H9 (cell line): ENCODE data around the gene DOK5. TPM values are rescaled to one million over a fixed set of nuclear protein-coding genes. Genes with fewer than 3 reads are reported as not detected.

Experiments used
- DNase-seq: peaks from one replicate; pipeline ENCODE4 v3.0.0-alpha.2; 2017
- H2AFZ ChIP-seq: one replicate; pipeline ENCODE4 v1.6.1; 2013; ENCODE audit warnings: mild to moderate bottlenecking, low read length, control low read depth, moderate library complexity
- H2AK5ac ChIP-seq: 2 replicates; pipeline ENCODE4 v1.6.1; 2013; ENCODE audit warnings: low read length, control low read depth, mixed read lengths; ENCODE audit not compliant: insufficient read length
- H2BK120ac ChIP-seq: one replicate; pipeline ENCODE4 v1.6.1; 2013; ENCODE audit warnings: low read depth, mild to moderate bottlenecking, low read length, control low read depth, inconsistent platforms; ENCODE audit not compliant: poor library complexity, severe bottlenecking
- H2BK12ac ChIP-seq: 2 replicates; pipeline ENCODE4 v1.6.1; 2013; ENCODE audit warnings: low read length, control low read depth, mixed read lengths, low read depth; ENCODE audit not compliant: insufficient read length
- H2BK15ac ChIP-seq: 2 replicates; pipeline ENCODE4 v1.6.1; 2013; ENCODE audit warnings: low read depth, low read length, control low read depth
- H2BK20ac ChIP-seq: one replicate; pipeline ENCODE4 v1.6.1; 2013; ENCODE audit warnings: low read depth, mild to moderate bottlenecking, low read length, control low read depth, inconsistent platforms; ENCODE audit not compliant: poor library complexity, severe bottlenecking
- H2BK5ac ChIP-seq: 2 replicates; pipeline ENCODE4 v1.6.1; 2013; ENCODE audit warnings: low read length, control low read depth, mixed read lengths; ENCODE audit not compliant: insufficient read length
- H3K14ac ChIP-seq: 2 replicates; pipeline ENCODE4 v1.6.1; 2013; ENCODE audit warnings: low read length, control low read depth; ENCODE audit not compliant: insufficient read depth
- H3K18ac ChIP-seq: 2 replicates; pipeline ENCODE4 v1.6.1; 2013; ENCODE audit warnings: low read depth, mild to moderate bottlenecking, mixed read lengths, low read length, control low read depth; ENCODE audit not compliant: insufficient read length
- H3K23ac ChIP-seq: 2 replicates; pipeline ENCODE4 v1.6.1; 2013; ENCODE audit warnings: low read length, control low read depth, mixed read lengths, low read depth; ENCODE audit not compliant: insufficient read length
- H3K23me2 ChIP-seq: 2 replicates; pipeline ENCODE4 v1.6.1; 2013; ENCODE audit warnings: low read depth, mild to moderate bottlenecking, mixed read lengths, low read length, control low read depth; ENCODE audit not compliant: insufficient read length, poor library complexity, severe bottlenecking
- H3K27ac ChIP-seq: 2 replicates; pipeline ENCODE4 v1.5.1; 2013; ENCODE audit warnings: low read length, control low read depth, mixed read lengths, low read depth; ENCODE audit not compliant: insufficient read length
- H3K27me3 ChIP-seq: 2 replicates; pipeline ENCODE4 v1.6.1; 2013; ENCODE audit warnings: low read length, control low read depth, inconsistent platforms; ENCODE audit not compliant: insufficient read depth
- H3K4ac ChIP-seq: 2 replicates; pipeline ENCODE4 v1.6.1; 2013; ENCODE audit warnings: low read depth, mild to moderate bottlenecking, control low read depth, inconsistent platforms, low read length, moderate library complexity
- H3K4me1 ChIP-seq: 2 replicates; pipeline ENCODE4 v1.6.1; 2013; ENCODE audit warnings: low read length, control low read depth, inconsistent platforms; ENCODE audit not compliant: insufficient read depth
- H3K4me2 ChIP-seq: 2 replicates; pipeline ENCODE4 v1.6.1; 2013; ENCODE audit warnings: low read length, control low read depth, mixed read lengths; ENCODE audit not compliant: insufficient read length, insufficient read depth
- H3K56ac ChIP-seq: 2 replicates; pipeline ENCODE4 v1.6.1; 2013; ENCODE audit warnings: low read depth, mild to moderate bottlenecking, mixed read lengths, low read length, control low read depth; ENCODE audit not compliant: insufficient read length
- H3K79me1 ChIP-seq: 2 replicates; pipeline ENCODE4 v1.6.1; 2013; ENCODE audit warnings: low read depth, mild to moderate bottlenecking, moderate library complexity, low read length, control low read depth, inconsistent platforms; ENCODE audit not compliant: insufficient read depth, poor library complexity, severe bottlenecking
- H3K79me2 ChIP-seq: 2 replicates; pipeline ENCODE4 v1.6.1; 2013; ENCODE audit warnings: low read length, control low read depth, inconsistent platforms; ENCODE audit not compliant: insufficient read depth
- H3K9ac ChIP-seq: 2 replicates; pipeline ENCODE4 v1.6.1; 2013; ENCODE audit warnings: low read length, control low read depth, mixed read lengths; ENCODE audit not compliant: insufficient read length; ENCODE audit errors: extremely low read depth
- H3K9me3 ChIP-seq: one replicate; pipeline ENCODE4 v1.6.1; 2013; ENCODE audit warnings: low read depth, low read length, inconsistent platforms; ENCODE audit not compliant: control insufficient read depth
- H3T11ph ChIP-seq: one replicate; pipeline ENCODE4 v1.6.1; 2013; ENCODE audit warnings: mild to moderate bottlenecking, low read length, control low read depth, inconsistent platforms
- H4K20me1 ChIP-seq: one replicate; pipeline ENCODE4 v1.6.1; 2013; ENCODE audit not compliant: control insufficient read depth, insufficient read length, insufficient read depth
- H4K5ac ChIP-seq: 2 replicates; pipeline ENCODE4 v1.6.1; 2013; ENCODE audit warnings: low read depth, mild to moderate bottlenecking, mixed read lengths, low read length, control low read depth; ENCODE audit not compliant: insufficient read length
- H4K8ac ChIP-seq: replicated peaks from 2 replicates; pipeline ENCODE4 v1.6.1; 2013; ENCODE audit warnings: low read length, control low read depth, mixed read lengths, low read depth; ENCODE audit not compliant: insufficient read length
- H4K91ac ChIP-seq: 2 replicates; pipeline ENCODE4 v1.6.1; 2013; ENCODE audit warnings: low read depth, mild to moderate bottlenecking, moderate library complexity, mixed read lengths, low read length, control low read depth; ENCODE audit not compliant: insufficient read length
- H3K27ac Mint-ChIP-seq, 3 experiments: 2 replicates in 2 of 3; 3 replicates in 1 of 3; pipeline ENCODE4 v1.8.0; 2020 to 2021; ENCODE audit warnings: mixed read lengths in 3 of 3, mild to moderate bottlenecking in 1 of 3, moderate library complexity in 1 of 3
- H3K27me3 Mint-ChIP-seq: 2 replicates; pipeline ENCODE4 v1.8.0; 2021; ENCODE audit warnings: low read depth, mild to moderate bottlenecking, moderate library complexity, mixed read lengths
- H3K36me3 Mint-ChIP-seq, 3 experiments: 2 replicates in 2 of 3; 3 replicates in 1 of 3; pipeline ENCODE4 v1.8.0; 2020 to 2021; ENCODE audit warnings: low read depth in 3 of 3, mixed read lengths in 3 of 3; ENCODE audit not compliant: insufficient read depth in 1 of 3
- H3K4me1 Mint-ChIP-seq, 2 experiments: 2 replicates each; pipeline ENCODE4 v1.8.0; 2020; ENCODE audit warnings: mixed read lengths in 2 of 2
- H3K4me3 Mint-ChIP-seq, 2 experiments: 2 replicates in 1 of 2; 3 replicates in 1 of 2; pipeline ENCODE4 v1.8.0; 2020 to 2021; ENCODE audit warnings: mild to moderate bottlenecking in 2 of 2, mixed read lengths in 2 of 2, moderate library complexity in 1 of 2
- H3K9me3 Mint-ChIP-seq, 2 experiments: 2 replicates in 1 of 2; 3 replicates in 1 of 2; pipeline ENCODE4 v1.8.0; 2020; ENCODE audit warnings: mild to moderate bottlenecking in 2 of 2, mixed read lengths in 2 of 2, moderate library complexity in 1 of 2
- CTCF ChIP-seq: fragments of 200-600 bp; sonication (generic); conservative IDR thresholded peaks from 3 replicates; pipeline ENCODE4 v1.8.0; 2021; ENCODE audit warnings: antibody characterized with exemption, mild to moderate bottlenecking
- WGBS: extraction: QIAGEN DNeasy Blood & Tissue Kit; methylation state at CpG from one replicate; pipeline ENCODE4 v1.1.7; 2013; ENCODE audit warnings: missing lambda C conversion rate, low lambda C conversion rate, mixed read lengths; ENCODE audit not compliant: insufficient read length; ENCODE audit errors: extremely low coverage; 5-methylcytosine and 5-hydroxymethylcytosine counted together
- total RNA-seq: library from RNA; stranded (reverse); gene quantifications from 2 replicates; pipeline ENCODE4 v1.2.1, GENCODE V29; 2021

Gene DOK5
- total RNA-seq, 1 experiment from 2014 or later = 4.5 TPM

GRCh38 chr20:54452277-54452676 lies 23.1 kb upstream of the DOK5 start:
- no peaks in the 10 kb centered on the region for H4K20me1 ChIP-seq
- no peak for TF ChIP-seq CTCF
- no CpG with 5 or more reads among the region's 12 CpGs for WGBS
- H2AK5ac ChIP-seq = no peak overlapping the region
- H3K56ac ChIP-seq = no peak overlapping the region
- H3K4me1 Mint-ChIP-seq = peaks cover 27 to 32% of the 10 kb centered on the region in 2 experiments
- H4K91ac ChIP-seq = no peak overlapping the region
- H2AFZ ChIP-seq = no peak overlapping the region
- H3K4me2 ChIP-seq = no peak overlapping the region
- H4K5ac ChIP-seq = no peak overlapping the region
- no peak overlapping the region for H2BK12ac ChIP-seq
- H3K14ac ChIP-seq = no peak overlapping the region
- no peaks in the 10 kb centered on the region for H3K9me3 ChIP-seq
- H3K27ac ChIP-seq = no peak overlapping the region
- no peak for DNase-seq
- H3K4ac ChIP-seq = no peak overlapping the region
- H3K27me3 ChIP-seq = no peaks in the 10 kb centered on the region
- no peaks in the 10 kb centered on the region for H3K79me1 ChIP-seq
- H3K4me1 ChIP-seq = peaks cover 2% of the 10 kb centered on the region; the same call in 1 of the 2 replicates
- H3K4me3 Mint-ChIP-seq = no peak overlapping the region
- H3T11ph ChIP-seq = no peak overlapping the region
- H3K18ac ChIP-seq = no peak overlapping the region
- H3K23me2 ChIP-seq = no peaks in the 10 kb centered on the region
- H4K8ac ChIP-seq = no peak overlapping the region
- H3K36me3 Mint-ChIP-seq = peaks cover 7 to 14% (median 8%) of the 10 kb centered on the region in 3 experiments
- H2BK5ac ChIP-seq = no peak overlapping the region
- H3K79me2 ChIP-seq = no peaks in the 10 kb centered on the region
- no peak overlapping the region for H3K27ac Mint-ChIP-seq
- H2BK15ac ChIP-seq = no peak overlapping the region
- no peak overlapping the region for H3K23ac ChIP-seq
- no peak overlapping the region for H2BK120ac ChIP-seq
- H3K9ac ChIP-seq = no peak overlapping the region
- peaks cover 10 to 11% of the 10 kb centered on the region in 2 experiments for H3K9me3 Mint-ChIP-seq
- no peaks in the 10 kb centered on the region for H3K27me3 Mint-ChIP-seq
- H2BK20ac ChIP-seq = no peak overlapping the region
